ENCODE results near the gene FBLN7.

Gene FBLN7

DNA sequence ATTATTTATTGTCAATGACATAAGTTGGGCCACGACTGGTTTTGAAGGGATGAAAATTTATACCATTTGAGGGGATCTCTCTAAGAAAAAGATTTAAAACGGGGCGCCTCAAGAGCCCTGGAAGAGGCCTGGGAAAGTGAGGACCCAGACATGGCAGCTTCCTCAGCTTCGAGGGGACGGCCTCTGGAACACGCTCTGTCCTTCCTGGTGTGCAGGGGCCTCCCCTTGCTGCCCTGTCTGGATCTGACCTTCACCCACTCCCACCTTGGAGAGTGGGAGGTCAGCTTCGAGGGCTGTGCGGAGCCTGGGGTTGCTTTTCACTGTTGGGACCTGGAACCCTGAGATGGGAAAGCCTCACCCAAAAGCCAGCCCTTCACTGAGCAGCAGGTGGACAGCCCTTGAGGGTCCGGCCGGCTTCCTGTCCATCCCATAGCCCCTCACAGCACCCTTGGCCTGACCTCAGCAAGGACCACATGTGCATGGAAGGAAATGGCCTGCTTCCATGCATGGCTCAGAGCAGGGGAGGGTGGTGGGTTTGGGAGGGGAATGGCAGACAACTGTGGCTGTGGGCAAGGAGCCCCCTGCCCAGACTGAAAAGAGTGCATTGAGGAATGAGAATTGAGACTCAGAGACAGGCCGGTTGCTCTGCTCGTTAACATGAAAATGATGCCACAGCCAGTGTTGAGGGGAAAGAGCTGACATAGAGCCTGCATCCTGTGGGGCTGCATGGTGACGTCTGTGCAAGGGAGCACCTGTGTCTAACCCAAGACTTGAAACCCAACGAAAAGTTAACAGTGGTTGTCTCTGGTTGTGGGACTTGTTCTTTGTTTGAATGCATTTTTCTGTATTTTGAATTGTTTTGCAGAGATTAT lies 16.3 kb downstream of the FBLN7 start:
- Mint-ChIP-seq H3K4me3 (no peak overlapping the region), H3K36me3 (ENCODE audit: low read depth) (peaks cover 51% of the 10 kb centered on the region), H3K27ac (no peak overlapping the region), H3K27me3 (ENCODE audit: low read depth, poor library complexity) (peaks cover 2% of the 10 kb centered on the region), H3K4me1 (peaks cover 39% of the 10 kb centered on the region), H3K9me3 (no peaks in the 10 kb centered on the region)
- no peak for DNase-seq
- TF ChIP-seq, protein P1, sequence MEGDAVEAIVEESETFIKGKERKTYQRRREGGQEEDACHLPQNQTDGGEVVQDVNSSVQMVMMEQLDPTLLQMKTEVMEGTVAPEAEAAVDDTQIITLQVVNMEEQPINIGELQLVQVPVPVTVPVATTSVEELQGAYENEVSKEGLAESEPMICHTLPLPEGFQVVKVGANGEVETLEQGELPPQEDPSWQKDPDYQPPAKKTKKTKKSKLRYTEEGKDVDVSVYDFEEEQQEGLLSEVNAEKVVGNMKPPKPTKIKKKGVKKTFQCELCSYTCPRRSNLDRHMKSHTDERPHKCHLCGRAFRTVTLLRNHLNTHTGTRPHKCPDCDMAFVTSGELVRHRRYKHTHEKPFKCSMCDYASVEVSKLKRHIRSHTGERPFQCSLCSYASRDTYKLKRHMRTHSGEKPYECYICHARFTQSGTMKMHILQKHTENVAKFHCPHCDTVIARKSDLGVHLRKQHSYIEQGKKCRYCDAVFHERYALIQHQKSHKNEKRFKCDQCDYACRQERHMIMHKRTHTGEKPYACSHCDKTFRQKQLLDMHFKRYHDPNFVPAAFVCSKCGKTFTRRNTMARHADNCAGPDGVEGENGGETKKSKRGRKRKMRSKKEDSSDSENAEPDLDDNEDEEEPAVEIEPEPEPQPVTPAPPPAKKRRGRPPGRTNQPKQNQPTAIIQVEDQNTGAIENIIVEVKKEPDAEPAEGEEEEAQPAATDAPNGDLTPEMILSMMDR (IDR thresholded peaks at IDR 0.05), result no peak

DNA sequence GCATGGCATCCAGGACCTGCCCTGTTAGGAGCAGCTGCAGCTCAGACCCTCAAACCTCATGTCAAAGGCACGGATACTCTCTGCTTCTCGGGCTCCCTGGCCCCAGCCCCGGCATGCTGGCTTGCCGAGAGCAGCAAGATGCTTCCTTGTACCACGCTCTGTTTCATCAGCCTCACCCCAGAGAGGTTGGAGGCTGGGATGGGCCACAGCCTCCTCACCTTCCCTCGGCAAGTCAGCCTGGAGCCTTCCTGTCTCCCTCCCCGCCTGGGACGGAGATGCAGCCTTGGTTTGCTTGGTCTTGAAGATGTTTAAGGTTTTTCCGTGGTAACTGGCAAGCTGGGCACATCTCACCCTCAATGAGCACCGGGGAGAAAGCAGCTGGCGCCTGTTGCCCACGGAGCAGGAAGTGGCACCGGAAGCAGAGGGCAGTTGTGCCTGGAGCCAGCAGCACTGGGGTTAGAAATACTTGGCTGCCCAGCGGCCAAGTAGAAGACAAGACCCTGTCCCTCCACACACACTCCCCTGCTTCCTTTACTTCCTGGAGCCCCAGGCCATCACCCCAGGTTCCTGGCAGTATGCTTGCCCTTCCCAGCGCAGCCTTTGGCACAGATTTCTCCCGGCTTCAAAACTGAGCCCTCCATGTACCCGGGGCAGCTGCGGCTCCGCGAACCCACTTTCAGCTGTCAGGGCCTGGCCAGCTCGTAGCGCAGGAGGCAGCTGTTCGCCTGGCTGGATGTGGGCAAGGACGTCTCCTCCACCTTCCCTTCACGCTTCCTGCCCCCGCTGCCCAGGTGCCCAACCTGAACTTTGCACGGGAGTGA lies 17.4 kb downstream of the FBLN7 start:
- Mint-ChIP-seq H3K4me1 (peaks cover 33% of the 10 kb centered on the region), H3K9me3 (no peaks in the 10 kb centered on the region), H3K36me3 (ENCODE audit: low read depth) (peaks cover 51% of the 10 kb centered on the region), H3K4me3 (no peak overlapping the region), H3K27ac (peak overlapping the region; percentile 96), H3K27me3 (ENCODE audit: low read depth, poor library complexity) (peaks cover 5% of the 10 kb centered on the region)
- TF ChIP-seq, protein P1 (IDR thresholded peaks at IDR 0.05), result no peak
- no peak for DNase-seq

DNA sequence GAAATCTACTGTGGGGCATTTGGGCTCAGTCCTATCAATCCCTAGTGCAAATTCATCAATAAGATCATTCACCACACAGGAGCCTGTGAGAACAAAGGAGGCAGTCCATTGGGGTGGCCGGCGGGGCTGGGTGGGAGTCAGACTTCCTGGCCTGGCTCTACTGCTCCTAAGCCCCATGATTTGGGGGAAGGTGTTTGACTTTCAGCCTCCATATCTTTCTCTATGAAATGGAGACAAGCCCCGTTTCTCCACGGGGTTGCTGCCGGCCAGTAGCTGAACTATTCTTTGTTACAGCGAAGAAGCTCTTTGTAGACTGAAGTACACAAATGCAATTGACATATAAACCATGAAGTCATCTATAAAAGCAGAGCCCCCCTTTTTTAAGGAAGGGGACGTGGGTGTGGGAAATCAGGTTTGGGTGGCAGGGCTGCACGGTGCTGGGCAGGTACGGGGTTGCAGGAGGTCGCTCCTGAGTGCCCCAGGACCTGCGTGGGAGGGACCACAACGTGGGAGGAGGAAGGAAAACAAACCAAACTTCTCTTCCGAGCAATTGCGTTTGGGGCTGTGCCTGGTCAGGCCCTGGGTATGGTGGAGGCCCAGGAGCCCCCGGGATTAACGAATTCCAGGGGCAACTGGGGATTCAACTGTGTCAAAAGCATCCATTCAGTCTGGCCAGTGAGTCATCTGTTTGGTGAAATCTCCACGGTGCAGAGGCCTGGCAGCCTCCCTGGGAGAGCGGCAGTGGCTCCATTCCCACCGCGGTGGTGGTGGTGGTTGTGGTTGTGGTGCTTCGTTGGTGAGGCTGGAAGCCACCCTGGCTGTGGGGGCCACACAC lies 18.2 kb downstream of the FBLN7 start:
- Mint-ChIP-seq H3K4me1 (peaks cover 31% of the 10 kb centered on the region), H3K4me3 (peak overlapping the region; percentile 23), H3K9me3 (no peaks in the 10 kb centered on the region), H3K27ac (peak overlapping the region; percentile 96), H3K36me3 (ENCODE audit: low read depth) (peaks cover 44% of the 10 kb centered on the region), H3K27me3 (ENCODE audit: low read depth, poor library complexity) (peaks cover 3% of the 10 kb centered on the region)
- TF ChIP-seq, protein P1 (IDR thresholded peaks at IDR 0.05), result no peak
- no peak for DNase-seq

DNA sequence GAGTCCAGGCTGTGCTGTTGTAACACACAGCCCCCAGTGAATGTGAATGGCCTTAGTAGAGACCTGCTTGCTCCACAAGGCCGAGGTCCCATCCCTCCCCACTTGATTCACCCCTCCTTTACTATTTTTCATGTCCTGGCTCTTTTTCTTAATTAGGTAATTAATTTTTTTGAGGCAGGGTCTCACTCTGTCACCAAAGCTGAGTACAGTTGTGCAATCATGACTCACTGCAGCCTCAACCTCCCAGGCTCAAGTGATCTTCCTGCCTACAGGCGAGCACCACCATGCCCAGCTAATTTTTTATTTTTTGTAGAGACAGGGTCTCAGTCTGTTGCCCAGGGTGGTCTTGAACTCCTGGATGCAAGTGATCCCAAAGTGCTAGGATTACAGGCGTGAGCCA lies 19.3 kb downstream of the FBLN7 start:
- Mint-ChIP-seq H3K27ac (no peak overlapping the region), H3K4me3 (no peak overlapping the region), H3K4me1 (peaks cover 31% of the 10 kb centered on the region), H3K36me3 (ENCODE audit: low read depth) (peaks cover 39% of the 10 kb centered on the region), H3K9me3 (no peaks in the 10 kb centered on the region), H3K27me3 (ENCODE audit: low read depth, poor library complexity) (peaks cover 5% of the 10 kb centered on the region)
- DNase-seq, result no peak
- TF ChIP-seq, protein P1 (IDR thresholded peaks at IDR 0.05), result no peak

DNA sequence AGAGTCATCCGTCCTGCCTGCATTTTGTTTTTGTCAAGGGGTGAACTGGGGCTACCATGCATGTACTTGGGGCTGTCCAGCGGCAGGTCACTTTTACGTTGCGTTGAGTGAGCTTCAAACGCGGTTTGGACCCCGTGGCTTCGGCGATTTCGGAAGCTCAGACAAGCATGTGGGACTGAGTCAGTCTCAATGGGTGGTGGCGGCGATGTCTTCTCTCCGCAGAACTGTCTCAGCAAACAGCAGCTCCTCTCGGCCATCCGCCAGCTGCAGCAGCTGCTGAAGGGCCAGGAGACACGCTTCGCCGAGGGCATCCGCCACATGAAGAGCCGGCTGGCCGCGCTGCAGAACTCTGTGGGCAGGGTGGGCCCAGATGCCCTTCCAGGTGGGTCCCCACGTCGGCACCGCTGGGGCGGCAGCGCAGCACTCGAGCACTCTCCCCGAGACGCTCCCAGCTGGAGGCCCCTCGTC lies 21.3 kb downstream of the FBLN7 start:
- H3K27ac Mint-ChIP-seq, result peak overlapping the region; percentile 75
- TF ChIP-seq, protein P1 (IDR thresholded peaks at IDR 0.05), result no peak
- H3K36me3 Mint-ChIP-seq (ENCODE audit: low read depth), result peaks cover 33% of the 10 kb centered on the region
- no peaks in the 10 kb centered on the region for H3K9me3 Mint-ChIP-seq
- peaks cover 33% of the 10 kb centered on the region for H3K4me1 Mint-ChIP-seq
- peaks cover 10% of the 10 kb centered on the region for H3K27me3 Mint-ChIP-seq (ENCODE audit: low read depth, poor library complexity)
- H3K4me3 Mint-ChIP-seq, result no peak overlapping the region
- DNase-seq, result no peak

Measured in nephron progenitor cell (in vitro differentiated cells).